GM19395 (cell line): ENCODE data around the gene MAPK10.
"Not testable (repeated sequence)": the region's sequence is repeated elsewhere in the genome, so short reads cannot be mapped to it uniquely, and the experiment has no call there.

Experiments used
- ATAC-seq: cut with Tn5 transposase; IDR thresholded peaks from one replicate; pipeline ENCODE4 v1.9.1; 2021; ENCODE audit warnings: mild to moderate bottlenecking, moderate library complexity; ENCODE audit not compliant: unreplicated experiment

MAPK10 gene

GRCh38 chr4:85994576-85994975 lies 365.3 kb downstream of the MAPK10 start:
- ATAC-seq, result no peak

GRCh38 chr4:85993641-85994040 lies 366.2 kb downstream of the MAPK10 start:
- no peak for ATAC-seq

- ATAC-seq, result no peak
Measured at GRCh38 chr4:85986266-85986665, 373.6 kb downstream of the MAPK10 start.

GRCh38 chr4:85979276-85979675 lies 380.6 kb downstream of the MAPK10 start:
- peak; percentile 95 for ATAC-seq

GRCh38 chr4:85970535-85970934 lies 389.3 kb downstream of the MAPK10 start:
- no peak for ATAC-seq

- ATAC-seq, result peak; percentile 70
Measured at GRCh38 chr4:85968945-85969819, 390.7 kb downstream of the MAPK10 start.

- ATAC-seq, result no peak
Measured at GRCh38 chr4:85967872-85968271, 392.0 kb downstream of the MAPK10 start.

- ATAC-seq, result no peak
Measured at GRCh38 chr4:85966373-85966772, 393.5 kb downstream of the MAPK10 start.

GRCh38 chr4:85965529-85965928 lies 394.3 kb downstream of the MAPK10 start:
- no peak for ATAC-seq

GRCh38 chr4:85965017-85965416 lies 394.8 kb downstream of the MAPK10 start:
- not testable (repeated sequence) for ATAC-seq

- ATAC-seq, result no peak
Measured at GRCh38 chr4:85964298-85964697, 395.6 kb downstream of the MAPK10 start.

- no peak for ATAC-seq
Measured at GRCh38 chr4:85963231-85963630, 396.6 kb downstream of the MAPK10 start.

- no peak for ATAC-seq
Measured at GRCh38 chr4:85961887-85962286, 398.0 kb downstream of the MAPK10 start.

- ATAC-seq, result no peak
Measured at GRCh38 chr4:85956293-85956945, 403.4 kb downstream of the MAPK10 start.

GRCh38 chr4:85955620-85956292 lies 404.1 kb downstream of the MAPK10 start:
- no peak for ATAC-seq

GRCh38 chr4:85953651-85954018 lies 406.2 kb downstream of the MAPK10 start:
- ATAC-seq, result no peak

GRCh38 chr4:85952972-85953650 lies 406.7 kb downstream of the MAPK10 start:
- no peak for ATAC-seq

GRCh38 chr4:85952528-85952927 lies 407.3 kb downstream of the MAPK10 start:
- ATAC-seq, result no peak

- no peak for ATAC-seq
Measured at GRCh38 chr4:85951099-85951498, 408.8 kb downstream of the MAPK10 start.

GRCh38 chr4:85946821-85947220 lies 413.0 kb downstream of the MAPK10 start:
- ATAC-seq, result no peak

- no peak for ATAC-seq
Measured at GRCh38 chr4:85942107-85942506, 417.7 kb downstream of the MAPK10 start.
